HG03571 (cell line): ENCODE measurements around the gene LSM7.

Source experiments
- ATAC-seq: cut with Tn5 transposase; IDR thresholded peaks from one replicate; pipeline ENCODE4 v1.9.1; 2021; ENCODE audit not compliant: unreplicated experiment

LSM7 gene

DNA sequence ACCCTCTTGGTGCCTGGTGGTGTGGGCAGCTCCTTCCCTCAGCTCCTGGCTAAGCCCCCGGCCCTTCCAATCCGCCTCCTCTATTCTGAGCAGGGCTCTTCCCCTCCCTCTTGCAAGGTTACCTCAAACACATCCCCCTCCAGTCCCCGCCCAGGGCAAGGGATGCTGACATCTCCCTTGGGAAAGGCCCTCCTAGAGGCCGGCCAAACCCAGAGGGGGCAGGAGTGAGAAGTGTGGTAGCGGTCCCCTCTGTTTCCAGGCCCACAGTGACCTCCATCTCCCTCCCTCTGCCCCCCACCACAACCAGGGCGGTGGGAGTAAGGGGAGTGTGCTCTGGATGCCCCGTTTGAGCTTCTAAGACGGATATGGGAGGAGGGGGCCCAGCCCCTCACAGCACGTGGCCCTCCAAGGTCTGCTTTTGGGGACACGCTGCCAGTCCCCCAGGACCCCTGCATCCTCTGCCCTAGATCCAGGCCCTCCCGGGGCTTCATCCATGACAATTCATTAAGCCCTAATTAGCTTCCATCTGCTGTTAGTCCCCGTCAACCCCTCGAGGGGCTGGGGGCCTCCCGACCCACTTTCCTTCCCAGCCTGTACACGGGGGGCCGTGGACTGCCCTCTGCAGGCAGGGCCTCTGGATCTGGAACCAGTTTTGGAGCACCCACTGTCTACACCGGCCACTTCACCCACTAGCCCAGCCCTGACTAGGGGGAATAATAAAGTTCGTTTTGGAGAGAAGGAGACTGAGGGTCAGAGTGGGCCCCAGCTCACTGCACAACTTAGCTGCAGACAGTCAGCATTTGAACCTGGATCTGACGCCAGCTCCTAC lies 22.7 kb downstream of the LSM7 start:
- no peak for ATAC-seq

DNA sequence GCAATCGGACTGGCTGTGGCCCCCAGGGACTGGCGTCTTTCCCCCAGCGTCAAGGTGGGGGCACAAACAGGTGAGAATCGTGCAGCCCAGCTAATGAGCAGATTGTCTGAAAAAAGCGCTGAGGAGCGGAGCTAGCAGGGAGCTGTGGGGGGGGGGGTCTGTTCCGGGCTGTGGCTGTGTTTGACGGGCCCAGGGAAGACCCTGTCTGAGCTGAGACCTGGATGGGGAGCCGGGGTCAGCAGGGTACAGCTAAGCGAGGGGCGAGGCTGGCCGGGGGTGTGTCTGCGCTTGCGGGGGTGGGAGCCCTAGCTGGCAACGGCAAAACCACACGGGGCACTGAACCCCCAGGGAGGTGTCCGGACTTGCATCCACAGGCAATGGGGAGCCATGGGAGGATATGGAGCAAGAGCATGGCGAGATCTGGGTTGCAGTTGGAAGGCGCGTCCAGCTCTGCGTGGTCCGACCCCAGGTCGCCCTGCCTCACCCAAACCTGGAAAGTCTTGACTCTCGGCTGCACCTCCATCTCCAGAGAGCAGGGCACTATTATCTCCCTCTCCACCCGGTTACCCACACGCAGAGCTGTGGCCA lies 25.1 kb downstream of the LSM7 start:
- no peak for ATAC-seq

DNA sequence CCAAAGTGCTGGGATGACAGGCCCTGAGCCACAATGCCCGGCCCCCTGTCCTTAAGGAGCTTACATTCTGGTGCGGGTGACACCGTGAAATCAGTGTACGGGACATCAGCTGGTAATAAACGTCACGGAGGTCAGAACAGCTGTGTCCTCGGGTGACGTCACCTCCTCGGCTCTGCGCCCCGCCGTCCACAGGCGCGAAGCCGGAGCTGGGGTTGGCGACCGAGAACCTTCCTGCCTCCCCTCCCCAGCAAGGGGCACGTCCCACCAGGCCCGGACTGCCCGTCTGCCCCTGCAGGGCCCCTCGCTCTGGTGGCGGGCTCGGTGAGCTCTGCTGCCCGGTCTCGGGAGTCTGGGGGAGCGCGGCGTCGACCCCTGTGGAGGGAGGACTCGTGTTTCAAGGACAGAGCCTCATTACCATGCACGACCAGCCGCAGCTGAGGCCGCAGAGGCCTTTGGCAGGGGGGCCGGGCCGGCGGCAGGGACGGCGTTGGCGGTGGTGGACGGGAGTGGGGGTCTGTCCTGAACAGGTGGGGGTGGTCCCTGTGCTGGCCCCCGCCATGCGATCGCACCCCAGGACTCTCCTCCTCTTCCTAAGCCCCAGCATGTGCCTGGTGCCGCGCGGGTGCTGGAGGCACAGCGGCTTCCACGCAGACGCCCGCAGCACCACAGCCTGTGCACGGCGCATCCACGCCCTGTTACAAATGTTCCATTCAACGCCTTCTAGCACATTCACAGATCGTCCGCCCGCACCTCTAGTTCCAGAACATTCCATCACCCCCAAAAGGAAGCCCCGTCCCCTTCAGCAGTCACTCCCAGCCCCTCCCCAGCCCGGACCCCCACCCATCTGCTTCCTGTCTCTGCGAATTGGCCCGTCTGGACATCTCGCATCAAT lies 25.8 kb downstream of the LSM7 start:
- no peak for ATAC-seq

DNA sequence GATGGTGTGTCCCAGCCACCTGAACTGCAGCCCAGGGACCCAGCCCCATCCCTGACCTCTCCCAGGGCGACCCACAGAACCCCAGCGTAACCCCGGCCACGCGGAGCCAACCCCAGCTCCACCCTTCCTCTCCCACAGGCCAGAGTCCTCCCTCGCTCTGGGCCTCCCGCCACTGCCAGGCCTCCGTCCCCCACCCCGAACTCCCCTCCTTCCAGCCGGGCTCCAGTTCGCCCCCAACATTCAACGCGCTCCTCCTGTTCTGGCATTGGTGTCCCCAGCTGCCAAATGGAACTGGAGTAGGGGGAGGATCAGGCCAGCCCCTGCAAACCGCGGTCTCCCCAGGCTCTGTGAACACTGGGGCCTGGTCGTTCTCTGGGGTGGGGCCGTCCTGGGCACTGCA lies 27.9 kb downstream of the LSM7 start:
- ATAC-seq, result no peak

DNA sequence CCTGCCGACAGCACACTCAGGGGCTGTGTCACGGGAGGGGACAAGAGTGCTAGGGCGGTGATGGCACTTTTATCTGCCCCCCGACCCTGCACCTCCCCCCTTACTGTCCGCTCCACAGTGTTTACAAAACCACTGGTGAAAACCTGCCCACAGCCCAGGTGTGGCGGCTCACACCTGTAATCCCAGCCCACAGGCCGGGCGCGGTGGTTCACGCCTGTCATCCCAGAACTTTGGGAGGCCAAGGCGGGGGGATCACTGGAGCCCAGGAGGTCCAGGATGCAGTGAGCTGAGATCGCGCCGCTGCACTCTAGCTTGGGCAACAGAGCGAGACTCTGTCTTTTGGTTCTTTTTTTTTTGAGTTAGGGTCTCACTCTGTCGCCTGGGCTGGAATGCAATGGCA lies 32.2 kb downstream of the LSM7 start:
- ATAC-seq, result no peak

DNA sequence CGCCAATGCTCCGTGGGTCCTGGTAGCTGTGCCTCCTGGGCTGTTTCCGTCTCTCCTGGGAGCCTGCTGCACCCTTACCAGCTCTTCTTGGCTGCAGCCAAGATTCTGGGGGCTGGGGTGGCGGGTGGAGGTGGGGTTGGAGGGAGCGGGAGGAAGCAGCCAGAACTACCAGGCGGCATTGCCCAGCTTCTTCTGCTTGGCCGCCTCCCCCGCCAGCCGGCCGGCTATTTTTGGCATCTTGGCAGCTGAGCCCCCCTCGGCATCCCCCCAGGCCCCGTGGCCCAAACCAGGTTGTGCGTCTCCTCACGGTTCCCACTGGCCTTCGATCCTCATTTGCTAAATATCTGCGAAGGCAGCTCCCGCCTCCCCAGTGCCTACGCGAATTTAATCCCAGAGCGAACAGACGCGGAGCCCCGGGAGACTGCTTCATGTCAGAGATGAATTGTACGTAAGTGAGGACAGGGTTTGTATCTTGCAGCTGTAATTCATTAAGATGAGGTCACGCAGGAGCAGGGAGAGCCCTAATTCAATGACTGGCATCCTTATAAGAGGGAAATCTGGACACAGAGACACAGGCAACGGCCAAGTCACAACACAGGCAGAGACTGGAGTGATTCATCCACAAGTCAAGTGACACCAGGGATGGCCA lies 33.6 kb downstream of the LSM7 start:
- no peak for ATAC-seq

DNA sequence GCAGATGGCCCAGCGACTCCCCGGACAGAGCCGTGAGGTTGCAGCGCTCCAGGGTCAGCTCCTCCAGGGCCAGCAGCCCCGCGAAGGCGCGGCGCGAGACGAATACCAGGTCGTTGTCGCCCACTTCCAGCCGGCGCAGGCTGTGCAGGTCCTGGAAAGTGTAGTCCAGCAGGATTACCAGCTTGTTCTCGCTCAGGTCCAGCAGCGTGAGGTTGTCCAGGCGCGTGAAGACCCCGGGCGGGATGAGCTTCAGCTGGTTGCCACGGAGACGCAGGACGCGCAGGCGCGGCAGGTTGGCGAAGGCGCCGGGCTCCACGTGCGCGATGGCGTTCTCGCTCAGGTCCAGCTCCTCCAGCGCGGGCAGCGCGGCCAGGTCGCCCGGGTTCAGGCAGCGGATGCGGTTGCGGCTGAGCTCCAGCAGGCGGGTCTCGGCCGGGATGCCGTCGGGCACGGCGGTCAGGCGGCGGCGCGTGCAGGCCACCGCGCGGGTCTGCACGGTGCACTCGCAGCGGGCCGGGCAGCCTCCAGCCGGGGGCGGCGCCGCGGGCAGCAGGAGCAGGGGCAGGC lies 37.1 kb downstream of the LSM7 start:
- no peak for ATAC-seq

DNA sequence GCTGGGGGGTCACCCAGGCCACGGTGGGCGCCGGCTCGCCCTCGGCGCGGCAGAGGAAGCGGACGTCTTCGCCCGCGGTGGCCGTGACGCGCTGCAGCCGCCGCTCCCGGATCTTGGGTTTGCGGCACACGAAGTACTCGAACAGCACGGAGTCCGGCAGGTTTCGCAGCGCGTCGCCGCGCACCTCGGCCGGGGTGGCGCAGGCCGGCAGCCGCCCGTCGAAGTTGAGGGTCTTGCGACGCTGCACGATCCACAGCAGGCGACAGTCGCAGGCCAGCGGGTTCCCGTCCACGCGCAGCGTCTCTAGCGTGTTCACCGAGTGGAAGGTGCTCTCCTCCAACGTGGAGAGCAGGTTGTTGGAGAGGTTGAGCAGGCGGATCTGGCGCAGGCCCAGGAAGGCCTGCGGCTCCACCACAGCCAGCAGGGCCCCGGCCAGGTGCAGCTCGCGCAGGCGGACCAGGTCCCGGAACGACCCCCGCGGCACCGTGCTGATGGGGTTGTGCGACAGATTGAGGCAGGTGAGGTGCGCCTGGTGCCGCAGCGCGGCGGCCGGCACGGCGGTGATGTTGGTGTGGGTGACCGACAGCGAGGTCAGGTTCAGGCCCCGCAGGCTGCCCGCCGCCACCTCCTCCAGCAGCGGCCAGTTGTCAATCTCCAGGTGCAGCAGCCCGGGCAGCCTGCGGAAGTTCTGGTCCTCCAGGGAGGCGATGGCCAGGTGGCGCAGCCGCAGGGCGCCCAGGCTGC lies 37.8 kb downstream of the LSM7 start:
- ATAC-seq, result no peak

DNA sequence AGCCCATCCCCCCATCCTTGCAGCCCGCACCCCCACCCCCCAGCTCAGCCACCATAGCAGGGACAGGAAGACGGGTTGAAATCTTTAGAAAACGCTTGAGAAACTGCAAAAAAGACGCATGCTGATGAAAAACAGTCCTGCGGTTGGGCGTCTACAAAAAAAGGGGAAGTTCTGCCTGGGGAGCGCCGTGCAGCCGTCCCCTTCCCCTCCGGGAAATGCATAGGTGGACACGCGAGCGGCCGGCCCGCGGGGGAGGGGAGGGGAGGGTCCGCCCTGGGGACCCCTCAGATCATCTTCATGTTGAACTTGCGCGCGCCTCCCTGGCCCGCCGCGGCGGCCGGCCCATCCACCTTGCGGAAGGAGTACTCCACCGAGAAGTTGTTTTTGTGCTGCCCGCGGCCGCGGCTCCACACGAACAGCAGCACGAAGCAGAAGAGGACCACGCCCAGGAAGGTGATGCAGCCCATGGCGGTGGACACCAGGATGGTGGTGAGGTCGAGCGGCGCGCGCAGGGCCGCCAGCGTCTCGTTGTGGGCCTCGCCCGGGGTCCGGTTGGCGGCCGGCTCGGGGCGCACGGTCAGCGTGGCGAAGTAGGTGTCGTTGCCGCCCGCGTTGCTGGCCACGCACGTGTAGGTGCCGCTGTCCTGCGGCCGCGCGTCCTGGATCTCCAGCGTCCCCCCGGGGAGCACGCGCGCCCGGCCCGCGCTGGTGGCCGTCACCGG lies 38.5 kb downstream of the LSM7 start:
- ATAC-seq, result no peak

DNA sequence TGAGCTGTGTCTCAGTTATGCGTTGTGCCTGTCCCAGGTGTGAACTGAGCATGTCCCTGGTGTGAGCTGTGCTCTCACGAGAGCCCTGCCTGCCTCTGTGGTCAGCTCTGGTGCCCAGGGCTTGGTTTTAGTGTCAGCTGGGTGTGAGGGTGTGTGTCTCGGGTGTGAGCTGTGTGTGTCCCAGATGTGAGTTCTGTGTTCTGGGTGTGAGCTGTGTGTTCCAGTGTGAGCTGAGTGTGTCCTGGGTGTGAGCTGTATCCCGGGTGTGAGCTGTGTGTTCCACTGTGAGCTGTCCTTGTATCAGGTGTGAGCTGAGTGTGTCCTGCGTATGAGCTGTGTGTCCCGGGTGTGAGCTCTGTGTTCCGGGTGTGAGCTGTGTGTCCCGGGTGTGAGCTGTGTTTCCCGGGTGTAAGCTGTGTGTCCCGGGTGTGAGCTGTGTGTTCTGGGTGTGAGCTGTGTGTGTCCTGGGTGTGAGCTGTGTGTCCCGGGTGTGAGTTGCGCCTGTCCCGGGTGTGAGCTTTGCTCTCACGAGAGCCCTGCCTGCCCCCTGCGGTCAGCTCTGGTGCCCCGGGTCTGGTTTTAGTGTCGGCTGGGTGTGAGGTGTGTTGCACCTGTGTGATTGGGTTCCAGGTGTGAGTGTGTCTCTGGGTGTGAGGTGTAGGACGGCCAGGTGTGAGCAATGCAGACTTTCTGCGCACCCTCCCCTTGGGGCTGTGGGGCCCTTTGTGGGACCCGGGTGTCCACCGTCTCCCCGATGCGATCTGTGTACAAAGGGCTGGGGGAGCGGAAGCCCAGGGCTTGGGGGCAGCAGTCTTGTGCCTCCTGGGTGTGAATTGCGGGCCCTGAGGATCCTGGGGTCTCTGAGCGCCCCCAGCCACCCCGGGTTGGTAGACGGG lies 39.3 kb downstream of the LSM7 start:
- ATAC-seq, result no peak

DNA sequence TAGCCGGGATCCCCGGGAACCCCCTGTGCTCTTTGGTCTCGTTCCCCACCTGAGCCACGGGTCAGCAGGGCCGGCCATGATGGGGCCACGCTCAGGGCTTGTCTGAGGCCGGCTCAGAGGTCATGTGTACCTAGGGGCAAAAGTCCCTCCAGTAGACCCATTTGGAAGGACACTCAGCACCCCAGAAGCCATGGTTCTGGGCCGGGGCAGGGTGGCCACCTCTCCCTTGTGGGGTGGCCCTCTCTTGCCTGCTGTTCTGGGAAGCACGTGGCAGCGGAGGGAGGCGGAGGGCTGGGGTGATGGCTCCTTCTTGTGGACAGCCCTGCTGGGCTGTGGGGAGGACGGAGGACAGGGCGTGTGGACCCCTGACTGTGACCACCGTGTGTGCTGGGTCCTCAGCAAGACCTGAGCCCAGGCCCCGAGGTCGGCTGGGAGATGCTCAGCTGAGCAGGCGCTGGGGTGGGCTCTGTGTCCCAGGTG lies 40.0 kb downstream of the LSM7 start:
- ATAC-seq, result no peak

DNA sequence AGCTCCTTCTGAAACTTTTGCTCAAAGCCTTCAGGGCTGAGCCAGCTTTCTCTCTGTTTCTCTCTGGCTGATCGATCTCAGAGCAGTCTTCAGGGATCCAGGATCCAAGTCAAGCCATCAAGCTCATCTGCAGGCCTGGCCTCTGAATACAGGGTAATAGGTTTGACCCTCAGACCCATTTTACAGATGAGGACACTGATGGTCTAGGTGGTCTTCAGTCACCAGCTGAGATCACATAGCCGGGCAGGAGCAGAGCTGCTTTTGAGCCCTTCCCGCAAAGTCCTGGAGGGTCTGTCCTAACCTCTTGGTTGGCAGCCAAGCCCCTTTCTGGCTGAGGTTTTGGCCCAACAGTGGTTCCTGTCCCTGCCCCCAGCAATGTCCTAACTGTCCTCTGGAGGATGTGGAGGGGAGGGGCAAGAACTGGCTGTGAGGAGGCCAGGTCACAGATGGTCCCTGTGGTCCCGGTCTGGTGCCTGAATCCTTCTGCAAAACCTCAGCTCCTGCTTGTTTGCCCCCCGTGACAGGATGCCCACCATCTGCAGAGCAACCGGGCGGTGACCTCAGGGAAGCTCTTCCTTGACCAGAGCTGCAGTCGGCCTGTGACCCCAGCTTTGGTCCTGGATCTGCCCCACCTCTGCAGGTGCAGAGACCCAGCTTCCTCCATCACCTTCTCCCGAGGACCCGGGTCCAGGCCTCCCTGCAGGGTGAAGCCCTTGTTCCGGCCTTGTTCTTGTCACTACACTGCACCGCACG lies 40.6 kb downstream of the LSM7 start:
- no peak for ATAC-seq

DNA sequence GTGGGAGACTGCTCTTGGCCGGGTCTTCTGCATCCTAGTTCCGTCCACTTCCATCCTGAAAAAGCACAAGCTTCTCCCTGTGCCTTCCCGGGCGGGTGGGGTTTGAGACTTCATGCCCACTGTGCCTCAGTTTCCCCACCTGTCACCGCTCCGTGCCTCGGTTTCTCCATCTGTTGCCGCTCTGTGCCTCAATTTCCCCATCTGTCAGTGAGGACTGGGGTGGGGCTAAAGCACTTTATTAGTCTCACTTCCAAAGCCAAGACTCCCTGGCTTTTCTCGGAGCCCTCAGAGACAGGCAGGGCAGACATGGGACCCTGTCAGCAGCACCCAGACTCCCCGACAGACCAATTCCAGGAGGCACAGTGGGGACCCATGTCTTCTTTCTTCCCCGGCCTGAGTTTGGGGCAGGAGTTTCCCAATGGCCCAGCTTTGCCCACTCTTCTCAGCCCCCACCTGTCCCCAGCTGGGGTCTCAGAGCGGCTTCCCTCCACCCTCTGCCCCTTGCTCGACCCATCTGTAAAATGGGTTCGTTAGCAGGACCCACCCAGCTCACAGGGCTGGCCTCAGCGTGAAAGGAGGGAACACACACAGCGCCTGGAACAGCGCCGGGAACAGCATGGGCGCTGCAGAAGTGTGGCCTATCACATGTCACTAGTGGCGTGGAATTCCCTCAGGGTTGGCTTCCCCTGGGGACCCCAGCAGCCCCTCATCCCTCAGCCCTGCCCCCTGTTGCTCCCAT lies 41.8 kb downstream of the LSM7 start:
- ATAC-seq, result no peak

DNA sequence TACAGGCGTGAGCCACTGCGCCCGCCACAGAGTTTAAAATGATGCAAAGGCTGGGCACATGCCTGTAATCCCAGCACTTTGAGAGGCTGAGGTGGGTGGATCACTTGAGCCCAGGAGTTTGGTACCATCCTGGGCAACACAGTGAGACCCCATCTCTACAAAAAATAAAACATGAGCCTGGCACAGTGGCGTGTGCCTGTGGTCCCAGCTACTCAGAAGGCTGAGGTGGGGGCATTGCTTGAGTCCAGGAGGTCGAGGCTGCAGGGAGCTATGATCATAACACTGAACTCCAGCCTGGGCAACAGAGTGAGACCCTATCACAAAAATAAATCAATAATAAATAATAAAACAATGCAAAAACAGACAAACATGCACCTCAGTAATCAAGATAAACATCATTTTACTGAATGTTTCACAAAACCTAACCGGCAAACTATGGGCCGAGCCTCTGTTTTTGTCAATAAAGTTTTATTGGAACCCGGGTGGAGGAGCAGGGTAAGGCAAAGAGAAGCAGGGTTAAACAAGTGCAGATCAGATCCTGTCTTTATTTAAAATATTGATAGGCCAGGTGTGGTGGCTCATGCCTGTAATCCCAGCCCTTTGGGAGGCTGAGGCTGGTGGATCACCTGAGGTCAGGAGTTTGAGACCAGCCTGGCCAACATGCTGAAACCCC lies 44.4 kb downstream of the LSM7 start:
- ATAC-seq, result no peak

DNA sequence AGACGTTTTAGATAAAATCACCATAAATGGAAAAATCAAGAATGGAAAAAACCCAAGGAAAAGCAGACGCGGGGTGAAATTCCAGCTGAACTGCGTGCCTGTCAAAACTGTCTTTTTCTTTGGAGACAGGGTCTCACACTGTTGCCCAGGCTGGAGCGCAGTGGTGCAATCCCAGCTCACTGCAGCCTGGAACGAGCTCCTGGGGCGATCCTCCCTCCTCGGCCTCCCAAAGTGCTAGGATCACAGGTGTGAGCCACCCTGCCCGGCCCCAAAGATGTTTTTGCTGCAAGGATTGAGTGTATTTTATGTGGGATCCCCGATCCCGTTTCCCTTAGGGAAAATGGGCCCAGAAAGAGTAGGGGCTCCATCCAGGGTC lies 45.5 kb downstream of the LSM7 start:
- no peak for ATAC-seq

DNA sequence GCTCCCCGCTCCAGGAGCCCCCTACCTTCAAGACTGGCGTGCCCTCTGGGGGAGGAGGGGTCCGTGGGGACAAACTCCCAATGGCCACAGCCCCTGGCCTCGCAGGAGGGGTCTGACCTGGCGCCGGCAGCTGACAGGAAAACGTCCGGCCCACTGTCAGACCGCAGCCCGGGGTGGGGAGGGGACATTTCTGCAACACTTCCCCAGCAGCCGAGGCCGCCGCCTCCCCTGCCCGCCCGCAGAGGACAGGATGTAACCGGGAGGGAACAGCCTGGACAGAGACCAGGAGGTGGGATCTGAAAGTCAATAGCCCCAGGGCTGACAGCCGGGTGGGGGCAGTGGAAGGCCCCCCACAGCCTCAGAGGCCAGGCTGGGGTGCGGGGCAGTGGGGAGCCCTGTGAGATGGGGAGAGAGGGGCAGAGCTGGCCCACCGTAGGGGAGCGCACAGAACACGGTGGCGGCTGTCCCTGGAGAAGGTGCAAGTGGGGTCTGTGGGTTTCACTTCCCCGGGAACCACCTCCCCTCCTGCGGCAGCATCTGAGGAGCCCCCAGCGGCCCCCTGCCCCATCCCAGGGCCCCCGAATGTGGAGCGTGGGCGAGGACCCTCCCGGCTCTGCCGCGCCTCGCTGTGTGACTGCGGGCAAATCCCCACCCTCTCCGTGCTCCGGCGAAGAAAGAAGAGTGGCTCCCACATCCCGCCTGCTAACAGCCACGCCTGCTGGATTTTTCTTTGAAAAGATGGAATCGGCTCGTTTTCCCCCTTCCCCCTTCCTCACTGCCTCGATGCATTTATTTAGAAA lies 46.1 kb downstream of the LSM7 start, which contains the start of gene PEAK3:
Gene PEAK3, minus strand, starts transcription at position 114 of the 800 bp plus-strand sequence. CDS start 1,244 bp downstream, outside the sequence.
- ATAC-seq, result no peak
